Activated naive CD4-positive, alpha-beta T cell treated with anti-CD3 and anti-CD28 coated beads, Interleukin-2, amount 50 U/mL, for 72 hours (primary cell): ENCODE measurements around the gene KLRD1. TPM values are rescaled to one million over a fixed set of nuclear protein-coding genes. Genes with fewer than 3 reads are reported as not detected.
A peak's percentile ranks its signal among the peaks of the same experiment; 100 is the strongest.

ENCODE experiments used
- ATAC-seq, 2 donors: fragments of 150-1000 bp; cut with Tn5 transposase; 2 replicates each; pipeline ENCODE4 v1.10.0; 2021; ENCODE audit warnings: mild to moderate bottlenecking in 2 of 2, moderate library complexity in 2 of 2
- DNase-seq, 2 donors: peaks; one replicate each; pipeline ENCODE4 v3.0.0; 2021 to 2022; ENCODE audit warnings: low spot score in 2 of 2
- H3K27ac Mint-ChIP-seq, 2 donors: one replicate each; pipeline ENCODE4 v1.8.0; 2022; ENCODE audit warnings: mild to moderate bottlenecking in 2 of 2, mixed read lengths in 2 of 2
- H3K36me3 Mint-ChIP-seq, 2 donors: one replicate each; pipeline ENCODE4 v1.8.0; 2022; ENCODE audit warnings: mixed read lengths in 2 of 2
- H3K9me3 Mint-ChIP-seq, 2 donors: one replicate each; pipeline ENCODE4 v1.8.0; 2022; ENCODE audit warnings: mixed read lengths in 2 of 2
- total RNA-seq, 2 donors: library from RNA; stranded (reverse); gene quantifications; one replicate each; pipeline ENCODE4 v1.2.3, GENCODE V29; 2022

KLRD1 gene, protein sequence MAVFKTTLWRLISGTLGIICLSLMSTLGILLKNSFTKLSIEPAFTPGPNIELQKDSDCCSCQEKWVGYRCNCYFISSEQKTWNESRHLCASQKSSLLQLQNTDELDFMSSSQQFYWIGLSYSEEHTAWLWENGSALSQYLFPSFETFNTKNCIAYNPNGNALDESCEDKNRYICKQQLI
- under 1 TPM; 0.27 to 0.89 TPM for total RNA-seq

DNA sequence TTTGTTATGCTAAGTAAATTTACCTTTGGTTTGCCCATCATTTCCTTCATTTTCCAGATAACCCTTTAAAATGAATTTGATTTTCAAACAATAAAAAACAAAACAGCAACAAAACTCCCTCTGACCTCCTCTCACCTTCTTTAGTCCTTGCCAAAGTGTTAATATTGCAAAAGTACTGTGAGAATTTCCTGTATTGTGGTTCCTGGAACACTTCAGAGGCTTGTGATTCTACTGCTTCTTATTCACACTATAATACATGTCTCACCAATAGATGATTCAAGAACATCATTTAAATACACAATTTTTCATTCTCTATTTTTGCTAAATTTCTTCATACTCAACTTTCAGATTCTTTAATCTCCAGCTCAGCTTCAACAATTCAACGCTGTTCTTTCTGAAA lies at the start of gene KLRD1:
TSS of gene KLRD1 (plus strand) at position 241 of the 400 bp plus-strand sequence. CDS start 208 bp downstream, outside the sequence.
- ATAC-seq (no peak), DNase-seq (no peak)
- peaks cover 0 to 22% of the 10 kb centered on the region in 2 donors for H3K36me3 Mint-ChIP-seq
- H3K27ac Mint-ChIP-seq = peak within 1 kb of the TSS in 1 of 2 donors; percentile 68
- peaks cover 0 to 6% of the 10 kb centered on the region in 2 donors for H3K9me3 Mint-ChIP-seq

DNA sequence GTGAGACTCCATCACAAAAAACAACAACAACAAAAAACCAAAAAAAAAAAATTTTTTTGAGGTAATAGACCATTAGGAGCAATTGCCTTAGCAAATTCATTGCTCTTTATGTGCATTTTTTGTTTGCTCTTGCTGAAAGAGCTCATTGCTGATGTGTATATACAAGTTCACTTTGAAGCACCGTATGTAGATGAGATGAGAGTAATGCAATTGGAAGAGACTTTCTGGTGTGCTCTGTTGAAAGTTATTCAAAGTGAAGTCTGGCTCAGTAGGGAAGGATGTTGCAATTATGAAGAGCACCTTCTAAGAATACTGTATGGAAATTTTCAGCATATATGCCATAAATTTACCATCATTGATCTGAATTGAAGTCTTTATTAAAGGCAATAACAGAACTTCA lies 46.7 kb upstream of the KLRD1 start:
- peaks cover 0 to 1% of the 10 kb centered on the region in 2 donors for H3K36me3 Mint-ChIP-seq
- no peak for DNase-seq
- H3K27ac Mint-ChIP-seq = no peak overlapping the region
- peaks cover 3 to 5% of the 10 kb centered on the region in 2 donors for H3K9me3 Mint-ChIP-seq
- no peak for ATAC-seq

DNA sequence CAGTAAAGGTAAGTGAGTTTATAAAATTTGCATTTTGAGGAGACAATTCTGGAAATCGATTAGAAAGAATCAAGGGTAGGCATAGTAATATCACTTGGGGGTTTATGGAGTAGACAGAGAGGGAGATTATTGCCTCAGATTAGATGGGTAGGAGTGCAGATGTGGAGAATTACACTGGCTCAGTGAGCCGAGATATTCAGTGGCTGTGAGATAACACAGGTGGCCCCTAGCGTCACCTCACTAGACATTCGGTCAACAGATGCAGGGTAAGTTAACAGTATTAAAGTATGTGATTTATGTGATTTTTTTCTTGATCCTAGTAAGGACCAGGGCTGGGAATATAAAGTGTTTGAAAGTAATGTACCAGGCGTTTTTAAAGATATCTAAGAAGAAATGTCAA lies 39.6 kb upstream of the KLRD1 start:
- Mint-ChIP-seq H3K27ac (no peak overlapping the region), H3K9me3 (no peaks in the 10 kb centered on the region), H3K36me3 (no peaks in the 10 kb centered on the region)
- no peak for ATAC-seq
- no peak for DNase-seq

DNA sequence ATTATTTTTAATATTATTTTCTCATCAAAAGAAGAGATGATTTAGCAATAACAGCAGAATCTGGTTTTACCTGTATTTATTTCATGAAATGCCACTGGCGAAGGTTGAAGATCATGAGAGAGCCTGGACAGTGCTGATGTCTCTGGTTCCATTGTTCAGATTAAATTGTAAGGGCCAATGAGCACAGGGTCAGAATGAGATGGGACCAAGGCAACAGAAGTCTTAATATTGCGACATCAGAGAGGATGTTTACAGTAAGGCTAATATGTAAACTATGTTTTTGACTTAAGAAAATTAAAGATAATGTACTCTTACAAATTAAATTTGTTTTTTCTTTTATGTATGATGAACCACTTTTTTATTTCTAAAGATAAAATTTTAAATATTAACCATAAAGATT lies 35.2 kb upstream of the KLRD1 start:
- DNase-seq (no peak), ATAC-seq (no peak)
- Mint-ChIP-seq H3K36me3 (no peaks in the 10 kb centered on the region), H3K9me3 (no peaks in the 10 kb centered on the region), H3K27ac (no peak overlapping the region)

DNA sequence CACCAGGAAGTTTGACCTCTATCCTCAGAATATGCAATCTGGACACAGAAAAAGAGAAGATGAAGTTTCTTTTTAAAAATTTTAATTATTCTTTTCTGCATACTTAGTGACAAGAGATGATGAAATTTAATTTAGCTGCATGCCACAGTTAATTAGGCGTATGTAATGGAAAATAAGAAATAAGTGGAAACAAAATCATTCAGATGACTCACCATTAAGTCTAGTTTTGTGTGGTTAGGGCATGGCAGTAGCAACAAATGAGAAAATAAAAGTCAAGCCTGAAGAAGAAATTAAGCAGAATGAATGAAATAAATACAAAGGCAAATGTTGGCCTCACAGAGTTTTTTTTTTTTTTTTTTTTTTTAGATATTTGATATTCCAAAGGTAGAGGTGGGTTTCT lies 30.9 kb upstream of the KLRD1 start:
- Mint-ChIP-seq H3K9me3 (peaks cover 0 to 4% of the 10 kb centered on the region in 2 donors), H3K36me3 (no peaks in the 10 kb centered on the region), H3K27ac (no peak overlapping the region)
- ATAC-seq = no peak
- no peak for DNase-seq

DNA sequence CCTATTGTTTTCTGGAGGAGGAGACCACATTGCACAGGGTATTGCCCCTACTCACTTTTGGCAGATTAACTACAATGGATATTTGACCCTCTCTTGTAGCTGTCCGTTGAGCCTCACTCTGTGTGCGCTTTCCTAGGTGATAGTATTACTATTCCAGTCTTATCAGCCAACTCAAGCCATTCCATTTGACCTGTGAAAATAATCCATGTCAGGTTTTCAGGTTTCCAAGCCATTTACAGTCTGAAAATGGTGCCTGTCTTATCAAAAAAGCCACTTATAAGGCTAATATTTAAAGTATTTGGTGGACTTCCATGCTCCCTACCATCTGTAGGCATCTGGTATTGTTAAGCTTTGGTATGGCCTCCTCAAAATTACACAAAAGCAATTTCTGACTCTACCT lies 29.6 kb upstream of the KLRD1 start:
- DNase-seq (no peak), ATAC-seq (no peak)
- Mint-ChIP-seq H3K36me3 (no peaks in the 10 kb centered on the region), H3K9me3 (peaks cover 0 to 4% of the 10 kb centered on the region in 2 donors), H3K27ac (no peak overlapping the region)

DNA sequence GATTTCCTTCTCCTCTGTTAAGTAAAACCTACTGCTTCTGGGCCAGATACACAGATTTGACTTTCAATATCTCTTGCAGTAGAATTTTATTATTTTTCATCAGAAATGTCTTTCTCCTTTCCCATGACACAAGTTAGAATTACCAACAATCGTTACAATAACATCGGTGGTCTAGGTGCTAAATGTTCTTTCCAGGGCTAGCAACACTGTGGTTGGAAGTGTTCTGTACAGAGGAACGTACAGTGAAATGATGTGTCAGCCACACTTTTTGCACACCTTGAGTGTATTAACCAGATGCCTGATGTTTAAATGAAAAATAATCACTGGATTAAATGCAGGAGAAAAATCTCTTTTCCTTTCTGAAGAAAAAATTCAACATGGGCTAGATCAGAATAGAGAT lies 27.7 kb upstream of the KLRD1 start:
- ATAC-seq (no peak), DNase-seq (no peak)
- Mint-ChIP-seq H3K9me3 (peaks cover 0 to 4% of the 10 kb centered on the region in 2 donors), H3K36me3 (no peaks in the 10 kb centered on the region), H3K27ac (no peak overlapping the region)

DNA sequence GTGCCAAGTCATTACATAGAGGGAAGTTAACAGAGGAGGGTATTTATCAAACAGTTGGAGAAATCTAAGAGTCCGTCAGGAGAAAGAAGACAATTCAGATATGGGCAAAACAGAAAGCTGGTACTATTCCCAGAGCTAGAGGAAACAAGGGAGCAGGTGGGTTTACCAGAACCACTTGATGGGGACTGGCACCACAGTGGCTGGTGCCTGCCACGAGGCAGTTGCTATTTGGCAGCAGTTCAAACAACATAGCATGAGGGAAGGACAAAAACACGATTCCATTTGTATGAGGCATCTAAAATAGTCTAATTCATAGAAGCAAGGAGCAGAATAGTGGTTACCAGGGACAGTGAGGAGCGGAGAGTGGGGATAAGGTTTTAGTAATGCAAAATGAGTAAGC lies 24.6 kb upstream of the KLRD1 start:
- DNase-seq (no peak), ATAC-seq (no peak)
- Mint-ChIP-seq H3K27ac (no peak overlapping the region), H3K9me3 (peaks cover 0 to 4% of the 10 kb centered on the region in 2 donors), H3K36me3 (no peaks in the 10 kb centered on the region)

DNA sequence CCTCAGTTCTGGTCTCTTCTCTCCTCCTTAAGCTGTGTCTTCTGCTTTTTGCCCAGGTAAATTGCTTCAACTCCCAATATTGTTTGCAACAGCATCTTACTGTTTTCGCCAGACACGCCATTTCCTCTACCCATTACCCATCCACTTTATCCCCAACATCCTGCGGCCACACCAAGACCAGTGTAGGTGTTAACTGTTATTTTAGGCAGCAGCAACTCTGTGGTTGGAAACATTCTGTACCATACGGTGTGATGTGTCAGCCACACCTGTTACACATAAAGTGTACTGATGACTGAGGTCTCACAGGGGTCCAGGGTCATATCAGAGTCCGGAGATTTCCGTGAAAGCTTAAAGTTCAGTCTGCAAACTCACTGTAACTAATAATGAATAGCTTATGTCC lies 21.8 kb upstream of the KLRD1 start:
- Mint-ChIP-seq H3K27ac (no peak overlapping the region), H3K9me3 (peaks cover 0 to 2% of the 10 kb centered on the region in 2 donors), H3K36me3 (no peaks in the 10 kb centered on the region)
- DNase-seq = no peak
- ATAC-seq = peak; percentile 56 to 78

DNA sequence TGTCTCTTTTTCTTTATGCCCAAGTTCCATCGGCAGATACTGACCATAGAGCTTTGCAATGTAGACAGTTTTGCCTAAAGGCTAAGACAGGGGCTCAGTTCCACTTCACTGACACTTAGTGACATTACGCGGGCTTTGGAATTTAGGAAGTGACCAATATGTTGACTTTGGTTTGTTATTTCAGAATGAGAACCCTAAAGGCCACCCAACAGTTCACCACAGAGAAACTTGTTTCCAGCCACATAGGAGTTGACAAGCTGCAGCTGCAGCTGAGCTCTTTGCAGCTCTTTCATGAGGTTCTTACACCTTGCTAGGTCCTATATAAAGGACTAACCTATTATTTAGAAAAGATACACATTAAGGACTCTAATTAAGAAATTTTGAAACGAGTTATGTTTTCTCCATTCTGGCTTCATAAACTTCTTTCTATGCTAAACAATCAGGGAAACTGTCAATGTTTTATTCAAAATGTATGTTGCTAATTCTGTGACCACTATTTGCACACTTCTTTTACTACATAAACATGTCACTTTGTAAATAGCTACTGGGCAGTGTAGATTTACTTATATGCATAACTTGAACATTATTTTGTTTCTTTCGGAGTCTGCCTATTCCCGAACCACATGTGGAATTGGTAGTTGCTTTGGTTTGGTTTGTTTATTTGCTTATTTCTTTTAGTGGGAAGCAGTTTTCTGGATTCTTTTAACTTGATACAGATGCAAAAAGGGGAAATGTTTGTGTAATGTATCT lies 18.5 kb upstream of the KLRD1 start:
- DNase-seq = no peak
- ATAC-seq = peak in 1 of 2 donors; percentile 20
- no peaks in the 10 kb centered on the region for H3K36me3 Mint-ChIP-seq
- H3K9me3 Mint-ChIP-seq = no peaks in the 10 kb centered on the region
- no peak overlapping the region for H3K27ac Mint-ChIP-seq

DNA sequence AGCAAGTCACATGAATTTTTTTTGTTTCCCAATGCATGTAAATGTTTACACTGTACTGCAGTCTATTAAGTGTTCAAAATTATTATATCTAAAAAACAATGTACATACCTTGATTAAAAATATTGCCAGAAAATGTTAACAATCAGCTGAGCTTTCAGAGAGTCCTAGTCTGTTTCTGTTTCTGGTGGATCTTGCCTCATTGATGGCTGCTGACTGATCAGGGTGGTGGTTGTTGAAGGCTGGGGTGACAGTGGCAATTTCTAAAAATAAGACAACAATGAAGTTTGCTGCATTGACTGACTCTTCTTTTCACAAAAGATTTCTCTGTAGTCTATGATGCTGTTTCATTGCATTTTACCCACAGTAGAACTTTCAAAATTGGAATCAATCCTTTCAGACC lies 16.6 kb upstream of the KLRD1 start:
- Mint-ChIP-seq H3K36me3 (no peaks in the 10 kb centered on the region), H3K27ac (no peak overlapping the region), H3K9me3 (no peaks in the 10 kb centered on the region)
- no peak for DNase-seq
- ATAC-seq = no peak

DNA sequence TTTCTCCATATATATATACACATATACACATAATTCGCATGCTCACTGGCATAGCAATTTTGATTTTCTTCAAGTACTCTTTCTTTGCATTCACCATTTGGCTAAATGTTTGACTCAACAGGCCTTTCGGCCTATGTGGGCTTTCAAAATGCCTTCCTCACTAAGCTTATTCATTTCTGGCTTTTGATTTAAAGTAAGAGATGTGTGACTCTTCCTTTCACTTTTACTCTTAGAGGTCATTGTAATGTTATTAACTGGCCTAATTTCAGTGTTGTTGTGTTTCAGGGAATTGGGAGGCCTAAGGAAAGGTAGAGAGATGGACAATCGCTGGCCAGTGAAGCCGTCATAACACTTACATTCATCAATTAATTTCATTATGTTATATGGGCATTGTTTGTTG lies 14.5 kb upstream of the KLRD1 start:
- Mint-ChIP-seq H3K27ac (peak overlapping the region; percentile 60 to 62), H3K36me3 (no peaks in the 10 kb centered on the region), H3K9me3 (no peaks in the 10 kb centered on the region)
- DNase-seq (peak in 1 of 2 donors; percentile 16), ATAC-seq (peak; percentile 88)

DNA sequence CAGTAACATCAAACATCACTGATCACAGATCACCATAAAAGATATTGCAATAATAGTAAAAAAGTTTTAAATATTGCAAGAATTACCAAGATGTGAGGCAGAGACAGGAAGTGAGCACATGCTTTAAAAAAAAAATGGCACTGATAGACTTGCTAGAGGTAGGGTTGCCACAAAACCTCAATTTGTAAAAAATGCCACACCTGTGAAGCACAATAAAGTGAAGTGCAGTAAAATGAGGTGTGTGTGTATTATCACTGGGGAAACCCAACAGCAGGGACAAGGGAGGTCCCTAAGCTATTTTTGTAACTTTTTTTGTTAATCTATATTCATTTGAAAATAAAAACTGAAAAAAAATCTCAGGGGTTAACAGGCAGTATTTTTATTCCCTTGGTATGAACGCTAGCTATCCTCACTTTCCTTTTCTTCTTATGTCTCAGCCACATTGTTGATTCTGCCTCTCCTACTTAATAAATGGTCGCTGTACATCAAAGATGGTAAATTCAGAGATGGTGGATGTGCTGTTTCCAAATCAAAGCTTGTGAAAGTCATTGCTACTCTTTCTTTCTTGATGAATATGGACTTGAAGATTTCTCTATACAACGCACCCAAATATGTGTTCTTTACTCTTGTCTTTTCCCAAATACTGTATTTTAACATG lies 14.0 kb upstream of the KLRD1 start:
- Mint-ChIP-seq H3K27ac (peak overlapping the region; percentile 60 to 62), H3K9me3 (no peaks in the 10 kb centered on the region), H3K36me3 (no peaks in the 10 kb centered on the region)
- peak; percentile 77 to 82 for ATAC-seq
- DNase-seq = no peak

DNA sequence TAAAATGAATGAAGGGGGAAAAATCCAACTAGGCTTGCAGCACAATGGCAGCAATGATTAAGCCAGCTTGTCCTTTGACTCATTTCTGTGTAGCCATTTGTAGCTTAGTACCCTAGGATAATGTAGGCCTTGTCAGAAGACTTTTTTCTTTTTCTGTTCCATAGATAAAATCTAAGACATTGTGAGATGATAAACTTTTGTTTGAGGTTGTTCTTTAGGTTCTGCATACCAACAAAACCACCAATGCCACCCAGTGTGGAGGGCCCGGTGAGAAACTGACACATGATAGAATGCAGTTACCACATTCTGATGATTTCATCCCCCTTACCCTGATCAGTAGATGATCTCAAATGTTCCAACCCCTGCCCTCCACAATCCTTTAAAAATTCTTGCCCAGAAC lies 6.6 kb upstream of the KLRD1 start:
- ATAC-seq (peak; percentile 7 to 71), DNase-seq (no peak)
- H3K27ac Mint-ChIP-seq = peak overlapping the region in 1 of 2 donors; percentile 44
- peaks cover 0 to 28% of the 10 kb centered on the region in 2 donors for H3K36me3 Mint-ChIP-seq
- peaks cover 0 to 11% of the 10 kb centered on the region in 2 donors for H3K9me3 Mint-ChIP-seq

DNA sequence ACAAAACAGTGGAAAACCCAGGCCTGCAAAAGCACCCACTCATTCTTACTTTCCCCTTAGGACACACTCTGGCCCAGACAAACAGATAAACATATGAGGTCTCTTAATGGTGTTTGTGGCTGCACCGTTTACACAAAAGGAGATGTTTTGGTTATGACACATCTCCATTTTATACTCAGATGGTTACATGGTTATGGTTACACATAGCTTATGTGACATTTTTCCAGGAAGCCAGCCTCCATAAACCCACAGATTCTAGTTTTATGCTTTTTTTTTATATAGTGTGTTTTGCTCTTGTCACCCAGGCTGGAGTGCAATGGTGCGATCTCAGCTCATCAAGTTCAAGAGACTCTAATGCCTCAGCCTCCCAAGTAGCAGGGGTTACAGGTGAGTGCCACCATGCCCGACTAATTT lies 3.5 kb upstream of the KLRD1 start:
- peaks cover 0 to 11% of the 10 kb centered on the region in 2 donors for H3K9me3 Mint-ChIP-seq
- H3K27ac Mint-ChIP-seq = peak overlapping the region in 1 of 2 donors; percentile 36
- H3K36me3 Mint-ChIP-seq = peaks cover 0 to 28% of the 10 kb centered on the region in 2 donors
- ATAC-seq (peak; percentile 85 to 96), DNase-seq (peak in 1 of 2 donors; percentile 44)

DNA sequence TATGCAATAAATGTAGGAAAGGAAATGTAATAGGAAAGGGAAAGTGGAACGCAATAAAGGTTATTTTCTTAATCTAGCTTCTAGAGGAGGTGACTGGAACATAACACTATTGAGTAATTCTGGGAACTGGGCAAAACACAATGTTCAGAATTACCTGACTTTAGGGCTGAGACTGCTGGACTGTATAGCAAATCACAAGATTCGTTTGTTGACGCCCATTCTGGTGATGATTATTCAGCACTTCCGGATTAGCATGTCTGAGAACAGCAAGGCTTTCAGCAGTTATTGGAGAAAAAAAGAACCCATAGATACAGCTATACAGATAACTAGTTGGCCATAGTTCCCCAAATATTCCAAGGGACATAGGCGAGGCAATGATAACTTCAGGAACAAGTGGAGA lies 2.3 kb upstream of the KLRD1 start:
- no peak for ATAC-seq
- H3K27ac Mint-ChIP-seq = peak overlapping the region in 1 of 2 donors; percentile 13
- peaks cover 0 to 28% of the 10 kb centered on the region in 2 donors for H3K36me3 Mint-ChIP-seq
- peaks cover 0 to 11% of the 10 kb centered on the region in 2 donors for H3K9me3 Mint-ChIP-seq
- DNase-seq = no peak

DNA sequence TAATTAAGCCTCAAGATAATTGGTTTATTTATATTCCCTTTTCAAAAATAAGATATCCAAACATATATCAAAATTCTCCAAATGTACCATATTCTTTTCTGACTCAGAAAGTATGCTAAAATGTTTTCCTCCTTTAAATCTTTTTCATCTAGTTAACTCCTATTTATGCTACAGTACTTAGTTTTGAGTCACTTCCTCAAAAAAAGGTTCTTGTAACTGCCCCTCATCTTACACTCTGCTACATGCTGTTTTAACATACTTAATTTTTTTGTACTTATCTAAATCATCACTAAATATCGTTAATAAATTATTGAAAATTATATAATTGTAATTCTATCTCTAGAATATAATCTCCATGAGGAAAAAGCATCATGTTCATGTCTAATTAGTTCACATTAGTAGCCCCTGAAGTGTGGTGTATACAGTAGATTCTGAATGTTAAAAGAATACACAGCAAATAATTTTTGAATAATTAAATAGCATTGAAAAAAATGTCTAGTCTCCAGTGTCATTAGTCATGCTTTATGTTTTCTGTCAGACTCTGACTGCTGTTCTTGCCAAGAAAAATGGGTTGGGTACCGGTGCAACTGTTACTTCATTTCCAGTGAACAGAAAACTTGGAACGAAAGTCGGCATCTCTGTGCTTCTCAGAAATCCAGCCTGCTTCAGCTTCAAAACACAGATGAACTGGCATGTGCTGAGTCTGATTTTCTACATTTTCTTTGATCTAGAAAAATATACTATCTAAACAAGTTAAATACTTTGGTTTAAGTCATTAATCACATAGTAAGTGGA lies 3.5 kb downstream of the KLRD1 start:
- Mint-ChIP-seq H3K27ac (no peak overlapping the region), H3K36me3 (no peaks in the 10 kb centered on the region), H3K9me3 (no peaks in the 10 kb centered on the region)
- DNase-seq = no peak
- no peak for ATAC-seq
